SK-N-SH treated with all-trans-retinoic acid at 6 μM for 48 hours (cell line): ENCODE results near the gene FAM217B.

Experiments
- ATAC-seq: fragments of 200-7000 bp; cut with Tn5 transposase; 3 replicates; pipeline ENCODE4 v1.9.1; 2020; ENCODE audit warnings: mild to moderate bottlenecking, moderate library complexity
- ARNTL ChIP-seq: fragments of 450-650 bp; formaldehyde crosslinking; IDR thresholded peaks from 2 replicates; pipeline ENCODE4 v1.5.0; 2020; ENCODE audit warnings: low read depth, mild to moderate bottlenecking, moderate library complexity, borderline replicate concordance
- BACH2 ChIP-seq: fragments of 250-450 bp; sonication (Bioruptor Pico); IDR thresholded peaks from 2 replicates; pipeline ENCODE4 v1.9.0; 2021; ENCODE audit warnings: mild to moderate bottlenecking, borderline replicate concordance
- CSDC2 ChIP-seq: fragments of 250-450 bp; sonication (Bioruptor Pico); IDR thresholded peaks from 2 replicates; pipeline ENCODE4 v1.5.0; 2020; ENCODE audit warnings: mild to moderate bottlenecking, moderate library complexity
- ESRRG ChIP-seq: fragments of 250-450 bp; sonication (Bioruptor Pico); IDR thresholded peaks from 2 replicates; pipeline ENCODE4 v1.6.1; 2021; ENCODE audit warnings: mild to moderate bottlenecking
- GLIS3 ChIP-seq: fragments of 250-450 bp; sonication (Bioruptor Pico); IDR thresholded peaks from 2 replicates; pipeline ENCODE4 v1.5.0; 2020; ENCODE audit warnings: mild to moderate bottlenecking, moderate library complexity
- ISL1 ChIP-seq: fragments of 250-450 bp; sonication (Bioruptor Pico); IDR thresholded peaks from 2 replicates; pipeline ENCODE4 v2.1.2; 2022; ENCODE audit warnings: mild to moderate bottlenecking, moderate library complexity
- OSR1 ChIP-seq: fragments of 250-450 bp; sonication (Bioruptor Pico); IDR thresholded peaks from 2 replicates; pipeline ENCODE4 v1.8.0; 2022; ENCODE audit warnings: moderate library complexity, mild to moderate bottlenecking, inconsistent platforms
- PPARA ChIP-seq: fragments of 250-450 bp; sonication (Bioruptor Pico); IDR thresholded peaks from 2 replicates; pipeline ENCODE4 v1.5.0; 2020; ENCODE audit warnings: mild to moderate bottlenecking, borderline replicate concordance
- RARB ChIP-seq: fragments of 250-450 bp; sonication (Bioruptor Pico); IDR thresholded peaks from 2 replicates; pipeline ENCODE4 v1.8.0; 2021; ENCODE audit warnings: mild to moderate bottlenecking, moderate library complexity
- SNAI2 ChIP-seq: fragments of 250-450 bp; sonication (Bioruptor Pico); IDR thresholded peaks from 2 replicates; pipeline ENCODE4 v1.5.0; 2020; ENCODE audit warnings: mild to moderate bottlenecking, moderate library complexity
- TCF4 ChIP-seq: fragments of 250-450 bp; sonication (Bioruptor Pico); IDR thresholded peaks from 2 replicates; pipeline ENCODE4 v1.8.0; 2021; ENCODE audit warnings: mild to moderate bottlenecking, moderate library complexity, borderline replicate concordance
- TOX ChIP-seq: fragments of 250-450 bp; sonication (Bioruptor Pico); IDR thresholded peaks from 2 replicates; pipeline ENCODE4 v1.8.0; 2021; ENCODE audit warnings: mild to moderate bottlenecking, moderate library complexity, borderline replicate concordance
- TSHZ2 ChIP-seq: fragments of 250-450 bp; sonication (Bioruptor Pico); IDR thresholded peaks from 2 replicates; pipeline ENCODE4 v1.5.0; 2020; ENCODE audit warnings: mild to moderate bottlenecking, moderate library complexity
- ZC3H10 ChIP-seq: fragments of 250-450 bp; sonication (Bioruptor Pico); IDR thresholded peaks from 2 replicates; pipeline ENCODE4 v1.5.1; 2021; ENCODE audit warnings: mild to moderate bottlenecking, moderate library complexity
- ZFP3 ChIP-seq: fragments of 250-450 bp; sonication (Bioruptor Pico); IDR thresholded peaks from 2 replicates; pipeline ENCODE4 v1.5.0; 2020; ENCODE audit warnings: mild to moderate bottlenecking, moderate library complexity
- ZFP30 ChIP-seq: fragments of 450-650 bp; formaldehyde crosslinking; IDR thresholded peaks from 2 replicates; pipeline ENCODE4 v1.5.0; 2022; ENCODE audit warnings: mild to moderate bottlenecking, moderate library complexity
- ZNF8 ChIP-seq: fragments of 450-650 bp; formaldehyde crosslinking; IDR thresholded peaks from 2 replicates; pipeline ENCODE4 v1.5.0; 2020; ENCODE audit warnings: mild to moderate bottlenecking, moderate library complexity
- TF ChIP-seq, protein P1 (sequence below): fragments of 250-450 bp; sonication (Bioruptor Pico); IDR thresholded peaks from 2 replicates; pipeline ENCODE4 v1.8.0; 2020; ENCODE audit warnings: mild to moderate bottlenecking, moderate library complexity, borderline replicate concordance
- TF ChIP-seq, protein P2 (sequence below): fragments of 250-450 bp; sonication (Bioruptor Pico); IDR thresholded peaks from 2 replicates; pipeline ENCODE4 v1.5.1; 2021; ENCODE audit warnings: mild to moderate bottlenecking, moderate library complexity
- TF ChIP-seq, protein P3 (sequence below): fragments of 250-450 bp; sonication (Bioruptor Pico); IDR thresholded peaks from 2 replicates; pipeline ENCODE4 v1.5.1; 2020; ENCODE audit warnings: low read depth, mild to moderate bottlenecking, moderate library complexity

Gene FAM217B

DNA sequence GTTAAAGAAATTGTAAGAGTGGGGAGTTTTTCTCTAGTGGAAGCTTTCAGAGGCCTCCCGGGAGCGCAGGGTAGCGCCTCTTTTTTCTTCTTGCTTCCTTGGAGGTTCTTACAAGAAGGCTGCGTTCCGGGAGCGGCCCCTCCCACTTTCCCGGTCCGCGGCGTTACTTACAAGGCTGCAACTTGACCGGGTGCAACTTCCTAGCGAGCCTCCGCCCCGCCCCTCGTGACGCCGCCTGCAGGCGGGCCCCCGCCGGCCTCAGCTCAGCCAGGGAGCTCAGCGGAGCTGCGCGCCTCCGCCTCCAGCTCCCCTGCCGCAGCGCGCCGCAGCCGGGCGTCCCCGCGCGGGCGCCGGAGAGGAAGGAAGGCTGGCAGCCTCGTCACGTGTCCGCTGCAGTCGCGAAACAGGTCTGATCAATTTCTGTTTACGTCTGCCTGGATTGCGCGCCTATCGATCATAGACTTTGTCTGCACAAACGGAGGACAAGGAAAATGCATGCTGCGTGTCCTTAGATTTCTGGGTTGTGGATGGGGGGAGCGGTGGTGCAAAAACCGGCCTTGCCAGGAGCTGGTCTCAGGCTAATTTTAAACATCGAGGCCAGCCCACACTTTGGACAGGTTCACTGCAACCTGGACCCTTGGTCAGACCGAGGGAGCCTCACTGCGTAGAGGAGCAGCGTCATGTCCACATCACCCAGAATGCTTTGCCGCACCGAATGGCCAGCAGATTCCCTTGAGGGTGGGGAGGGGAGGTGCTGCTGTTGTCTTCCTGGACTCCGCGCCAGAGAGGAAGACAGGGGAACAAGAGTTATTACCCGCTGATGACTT is at the start of gene FAM217B, which contains the start of gene PPP1R3D:
TSS of gene FAM217B (plus strand) at position 261 of the 827 bp plus-strand sequence. CDS start 3,555 bp downstream, outside the sequence.
TSS of gene PPP1R3D (minus strand) at position 177 of the 827 bp plus-strand sequence. CDS start 374 bp downstream, outside the sequence.
- TF ChIP-seq GLIS3 (CRISPR knock-in tag) (no peak), TCF4 (CRISPR knock-in tag) (no peak), CSDC2 (peak; percentile 62; the same call in 1 of the 2 replicates)
- TF ChIP-seq, protein P1, sequence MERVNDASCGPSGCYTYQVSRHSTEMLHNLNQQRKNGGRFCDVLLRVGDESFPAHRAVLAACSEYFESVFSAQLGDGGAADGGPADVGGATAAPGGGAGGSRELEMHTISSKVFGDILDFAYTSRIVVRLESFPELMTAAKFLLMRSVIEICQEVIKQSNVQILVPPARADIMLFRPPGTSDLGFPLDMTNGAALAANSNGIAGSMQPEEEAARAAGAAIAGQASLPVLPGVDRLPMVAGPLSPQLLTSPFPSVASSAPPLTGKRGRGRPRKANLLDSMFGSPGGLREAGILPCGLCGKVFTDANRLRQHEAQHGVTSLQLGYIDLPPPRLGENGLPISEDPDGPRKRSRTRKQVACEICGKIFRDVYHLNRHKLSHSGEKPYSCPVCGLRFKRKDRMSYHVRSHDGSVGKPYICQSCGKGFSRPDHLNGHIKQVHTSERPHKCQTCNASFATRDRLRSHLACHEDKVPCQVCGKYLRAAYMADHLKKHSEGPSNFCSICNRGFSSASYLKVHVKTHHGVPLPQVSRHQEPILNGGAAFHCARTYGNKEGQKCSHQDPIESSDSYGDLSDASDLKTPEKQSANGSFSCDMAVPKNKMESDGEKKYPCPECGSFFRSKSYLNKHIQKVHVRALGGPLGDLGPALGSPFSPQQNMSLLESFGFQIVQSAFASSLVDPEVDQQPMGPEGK (CRISPR knock-in tag): no peak
- peak; percentile 97 for ATAC-seq

- TF ChIP-seq ARNTL (CRISPR knock-in tag): no peak
- TF ChIP-seq SNAI2 (CRISPR knock-in tag): no peak
- TF ChIP-seq GLIS3 (CRISPR knock-in tag): no peak
- TF ChIP-seq BACH2 (CRISPR knock-in tag): no peak
- no peak for TF ChIP-seq OSR1 (CRISPR knock-in tag)
- TF ChIP-seq, protein P2, sequence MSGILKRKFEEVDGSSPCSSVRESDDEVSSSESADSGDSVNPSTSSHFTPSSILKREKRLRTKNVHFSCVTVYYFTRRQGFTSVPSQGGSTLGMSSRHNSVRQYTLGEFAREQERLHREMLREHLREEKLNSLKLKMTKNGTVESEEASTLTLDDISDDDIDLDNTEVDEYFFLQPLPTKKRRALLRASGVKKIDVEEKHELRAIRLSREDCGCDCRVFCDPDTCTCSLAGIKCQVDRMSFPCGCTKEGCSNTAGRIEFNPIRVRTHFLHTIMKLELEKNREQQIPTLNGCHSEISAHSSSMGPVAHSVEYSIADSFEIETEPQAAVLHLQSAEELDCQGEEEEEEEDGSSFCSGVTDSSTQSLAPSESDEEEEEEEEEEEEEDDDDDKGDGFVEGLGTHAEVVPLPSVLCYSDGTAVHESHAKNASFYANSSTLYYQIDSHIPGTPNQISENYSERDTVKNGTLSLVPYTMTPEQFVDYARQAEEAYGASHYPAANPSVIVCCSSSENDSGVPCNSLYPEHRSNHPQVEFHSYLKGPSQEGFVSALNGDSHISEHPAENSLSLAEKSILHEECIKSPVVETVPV (CRISPR knock-in tag): no peak
- TF ChIP-seq ISL1 (CRISPR knock-in tag): no peak
- TF ChIP-seq ZNF8 (CRISPR knock-in tag): no peak
- TF ChIP-seq ESRRG (CRISPR knock-in tag): no peak
- TF ChIP-seq TOX (CRISPR knock-in tag): no peak
- no peak for TF ChIP-seq ZFP30
- TF ChIP-seq TSHZ2 (CRISPR knock-in tag): no peak
- no peak for TF ChIP-seq ZFP3
- TF ChIP-seq, protein P3, sequence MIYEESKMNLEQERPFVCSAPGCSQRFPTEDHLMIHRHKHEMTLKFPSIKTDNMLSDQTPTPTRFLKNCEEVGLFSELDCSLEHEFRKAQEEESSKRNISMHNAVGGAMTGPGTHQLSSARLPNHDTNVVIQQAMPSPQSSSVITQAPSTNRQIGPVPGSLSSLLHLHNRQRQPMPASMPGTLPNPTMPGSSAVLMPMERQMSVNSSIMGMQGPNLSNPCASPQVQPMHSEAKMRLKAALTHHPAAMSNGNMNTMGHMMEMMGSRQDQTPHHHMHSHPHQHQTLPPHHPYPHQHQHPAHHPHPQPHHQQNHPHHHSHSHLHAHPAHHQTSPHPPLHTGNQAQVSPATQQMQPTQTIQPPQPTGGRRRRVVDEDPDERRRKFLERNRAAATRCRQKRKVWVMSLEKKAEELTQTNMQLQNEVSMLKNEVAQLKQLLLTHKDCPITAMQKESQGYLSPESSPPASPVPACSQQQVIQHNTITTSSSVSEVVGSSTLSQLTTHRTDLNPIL (CRISPR knock-in tag): no peak
- TF ChIP-seq, protein P1 (CRISPR knock-in tag): no peak
- no peak for TF ChIP-seq PPARA (CRISPR knock-in tag)
- TF ChIP-seq, all 23 proteins: peak for 0
- no peak for ATAC-seq
These were observed 48.6 kb upstream of the FAM217B start for GRCh38 chr20:59891581-59891980.

DNA sequence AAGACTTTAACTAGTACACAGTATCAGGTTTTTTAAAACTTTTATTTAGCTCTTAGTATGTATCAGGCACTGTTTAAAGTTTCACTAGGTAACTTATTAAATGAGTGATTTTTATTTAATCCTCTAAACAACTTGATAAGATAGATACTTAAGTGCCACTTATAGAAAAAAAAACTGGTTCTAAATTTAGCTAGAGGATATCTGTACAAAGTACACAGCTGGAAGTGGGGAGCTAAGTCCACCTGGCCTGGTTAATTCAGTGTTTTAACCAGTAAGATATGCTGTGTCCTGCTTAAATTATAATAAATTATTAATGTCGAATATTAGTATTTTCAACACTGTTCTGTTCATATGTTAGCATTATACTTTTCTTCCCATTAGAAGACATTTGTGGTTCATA is 44.3 kb upstream of the FAM217B start:
- no peak for ATAC-seq
- TF ChIP-seq ZC3H10 (CRISPR knock-in tag) (no peak), ESRRG (CRISPR knock-in tag) (no peak), ZFP3 (no peak), RARB (CRISPR knock-in tag) (no peak), GLIS3 (CRISPR knock-in tag) (no peak), OSR1 (CRISPR knock-in tag) (no peak), PPARA (CRISPR knock-in tag) (no peak), TOX (CRISPR knock-in tag) (no peak), ARNTL (CRISPR knock-in tag) (no peak), ZFP30 (no peak)
- TF ChIP-seq, protein P2 (CRISPR knock-in tag): no peak
